Central memory CD8-positive, alpha-beta T cell (primary cell): ENCODE data around the gene HTR3D.
"Not testable (repeated sequence)": the region's sequence is repeated elsewhere in the genome, so short reads cannot be mapped to it uniquely, and the experiment has no call there.

ENCODE experiments used
- ATAC-seq: fragments of 150-1000 bp; cut with Tn5 transposase; replicated peaks from 2 replicates; pipeline ENCODE4 v1.10.0; 2022; ENCODE audit warnings: mild to moderate bottlenecking, moderate FRiP score, moderate number of reproducible peaks; ENCODE audit not compliant: poor library complexity, severe bottlenecking; ENCODE audit errors: extremely low read depth
- DNase-seq, 2 donors: peaks; one replicate each; pipeline ENCODE4 v3.0.0; 2021; ENCODE audit warnings: low spot score in 2 of 2
- H3K27ac Mint-ChIP-seq: one replicate; pipeline ENCODE4 v1.8.0; 2022; ENCODE audit warnings: low read depth, mild to moderate bottlenecking, moderate library complexity, mixed read lengths
- H3K27me3 Mint-ChIP-seq: one replicate; pipeline ENCODE4 v1.8.0; 2022; ENCODE audit warnings: mixed read lengths
- H3K36me3 Mint-ChIP-seq: one replicate; pipeline ENCODE4 v1.8.0; 2022; ENCODE audit warnings: mild to moderate bottlenecking, moderate library complexity, mixed read lengths; ENCODE audit not compliant: insufficient read depth
- H3K4me1 Mint-ChIP-seq: one replicate; pipeline ENCODE4 v1.8.0; 2022; ENCODE audit warnings: mixed read lengths
- H3K4me3 Mint-ChIP-seq: one replicate; pipeline ENCODE4 v1.8.0; 2022; ENCODE audit warnings: mild to moderate bottlenecking, moderate library complexity, mixed read lengths
- H3K9me3 Mint-ChIP-seq: one replicate; pipeline ENCODE4 v1.8.0; 2022; ENCODE audit warnings: mixed read lengths

HTR3D gene

DNA sequence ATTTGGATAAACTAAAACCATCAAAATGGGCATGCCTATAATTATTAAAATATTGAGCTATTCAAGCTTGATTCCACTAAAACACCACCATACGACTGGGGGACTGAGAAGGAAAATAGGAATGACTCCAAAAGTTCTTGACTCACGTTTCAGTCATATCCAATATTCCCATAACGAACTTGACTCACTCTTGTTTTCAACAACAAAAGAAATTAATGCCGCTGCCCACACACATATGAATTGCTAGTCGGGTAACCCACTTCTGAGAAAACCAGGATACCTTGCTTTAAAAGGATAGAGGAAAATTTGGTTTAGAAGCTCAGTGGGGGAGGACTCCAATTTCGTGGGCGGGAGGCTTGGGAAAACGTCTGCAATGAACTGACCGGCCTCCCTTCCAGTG, 26.5 kb downstream of the HTR3D start:
- Mint-ChIP-seq H3K27ac (no peak overlapping the region), H3K36me3 (peaks cover 2% of the 10 kb centered on the region), H3K9me3 (no peaks in the 10 kb centered on the region), H3K4me3 (no peak overlapping the region), H3K27me3 (peaks cover 24% of the 10 kb centered on the region), H3K4me1 (no peaks in the 10 kb centered on the region)
- DNase-seq = no peak
- ATAC-seq = no peak

GRCh38 chr3:184059424-184059823, 27.9 kb downstream of the HTR3D start:
- no peaks in the 10 kb centered on the region for H3K9me3 Mint-ChIP-seq

DNA sequence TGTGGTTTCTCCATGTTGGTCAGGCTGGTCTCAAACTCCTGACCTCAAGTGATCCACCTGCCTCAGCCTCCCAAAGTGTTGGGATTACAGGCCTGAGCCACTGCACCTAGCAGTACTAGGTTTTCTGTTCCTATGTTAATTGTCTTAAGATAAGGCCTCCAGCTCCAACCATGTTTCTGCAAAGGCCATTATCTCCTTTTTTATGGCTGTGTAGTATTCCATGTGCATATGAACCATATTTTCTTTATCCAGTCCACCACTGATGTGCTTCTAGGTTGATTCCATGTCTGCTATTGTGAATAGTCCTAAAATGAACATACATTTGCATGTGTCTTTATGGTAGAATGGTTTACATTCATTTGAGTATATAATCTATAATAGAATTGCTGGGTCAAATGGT, 31.1 kb downstream of the HTR3D start:
- no peak for DNase-seq
- no peaks in the 10 kb centered on the region for H3K4me1 Mint-ChIP-seq
- no peak overlapping the region for H3K4me3 Mint-ChIP-seq
- H3K27me3 Mint-ChIP-seq = peaks cover 24% of the 10 kb centered on the region
- ATAC-seq = no peak
- H3K9me3 Mint-ChIP-seq = no peaks in the 10 kb centered on the region
- H3K27ac Mint-ChIP-seq = no peak overlapping the region
- H3K36me3 Mint-ChIP-seq = peaks cover 2% of the 10 kb centered on the region

More at GRCh38 chr3:184059424-184059823, 27.9 kb downstream of the HTR3D start:
- no peak overlapping the region for H3K27ac Mint-ChIP-seq
- peaks cover 24% of the 10 kb centered on the region for H3K27me3 Mint-ChIP-seq
- no peak overlapping the region for H3K4me3 Mint-ChIP-seq
- no peak for DNase-seq
- no peak for ATAC-seq
- peaks cover 2% of the 10 kb centered on the region for H3K36me3 Mint-ChIP-seq
- no peaks in the 10 kb centered on the region for H3K4me1 Mint-ChIP-seq

- Mint-ChIP-seq H3K27me3 (peaks cover 24% of the 10 kb centered on the region), H3K9me3 (no peaks in the 10 kb centered on the region), H3K27ac (no peak overlapping the region), H3K36me3 (peaks cover 2% of the 10 kb centered on the region), H3K4me1 (no peaks in the 10 kb centered on the region), H3K4me3 (no peak overlapping the region)
- ATAC-seq (no peak), DNase-seq (no peak)
Observed at GRCh38 chr3:184066211-184066610, 34.7 kb downstream of the HTR3D start.

GRCh38 chr3:184067573-184068055, 36.1 kb downstream of the HTR3D start:
- DNase-seq (no peak), ATAC-seq (no peak)
- H3K4me1 Mint-ChIP-seq = no peaks in the 10 kb centered on the region
- peaks cover 28% of the 10 kb centered on the region for H3K27me3 Mint-ChIP-seq
- peaks cover 1% of the 10 kb centered on the region for H3K36me3 Mint-ChIP-seq
- no peak overlapping the region for H3K4me3 Mint-ChIP-seq
- no peak overlapping the region for H3K27ac Mint-ChIP-seq
- no peaks in the 10 kb centered on the region for H3K9me3 Mint-ChIP-seq

- no peaks in the 10 kb centered on the region for H3K4me1 Mint-ChIP-seq
- H3K9me3 Mint-ChIP-seq = no peaks in the 10 kb centered on the region
- DNase-seq (no peak), ATAC-seq (no peak)
- no peak overlapping the region for H3K4me3 Mint-ChIP-seq
- H3K27ac Mint-ChIP-seq = no peak overlapping the region
- peaks cover 28% of the 10 kb centered on the region for H3K27me3 Mint-ChIP-seq
- H3K36me3 Mint-ChIP-seq = no peaks in the 10 kb centered on the region
Observed at GRCh38 chr3:184068344-184068743, 36.8 kb downstream of the HTR3D start.

- H3K27me3 Mint-ChIP-seq = peaks cover 16% of the 10 kb centered on the region
- H3K4me3 Mint-ChIP-seq, H3K9me3 Mint-ChIP-seq, H3K4me1 Mint-ChIP-seq, H3K36me3 Mint-ChIP-seq, H3K27ac Mint-ChIP-seq, ATAC-seq, DNase-seq: not testable (repeated sequence)
Observed at GRCh38 chr3:184071142-184071541, 39.6 kb downstream of the HTR3D start.

- Mint-ChIP-seq H3K36me3 (no peaks in the 10 kb centered on the region), H3K27ac (no peak overlapping the region), H3K4me3 (no peak overlapping the region), H3K4me1 (no peaks in the 10 kb centered on the region), H3K27me3 (peaks cover 16% of the 10 kb centered on the region), H3K9me3 (no peaks in the 10 kb centered on the region)
- no peak for ATAC-seq
- no peak for DNase-seq
Observed at GRCh38 chr3:184073621-184074020, 42.1 kb downstream of the HTR3D start.

GRCh38 chr3:184075901-184076300, 44.4 kb downstream of the HTR3D start:
- H3K36me3 Mint-ChIP-seq = no peaks in the 10 kb centered on the region
- H3K27me3 Mint-ChIP-seq = peaks cover 7% of the 10 kb centered on the region
- ATAC-seq (no peak), DNase-seq (no peak)
- H3K9me3 Mint-ChIP-seq = no peaks in the 10 kb centered on the region
- no peak overlapping the region for H3K4me3 Mint-ChIP-seq
- no peak overlapping the region for H3K27ac Mint-ChIP-seq
- no peaks in the 10 kb centered on the region for H3K4me1 Mint-ChIP-seq

DNA sequence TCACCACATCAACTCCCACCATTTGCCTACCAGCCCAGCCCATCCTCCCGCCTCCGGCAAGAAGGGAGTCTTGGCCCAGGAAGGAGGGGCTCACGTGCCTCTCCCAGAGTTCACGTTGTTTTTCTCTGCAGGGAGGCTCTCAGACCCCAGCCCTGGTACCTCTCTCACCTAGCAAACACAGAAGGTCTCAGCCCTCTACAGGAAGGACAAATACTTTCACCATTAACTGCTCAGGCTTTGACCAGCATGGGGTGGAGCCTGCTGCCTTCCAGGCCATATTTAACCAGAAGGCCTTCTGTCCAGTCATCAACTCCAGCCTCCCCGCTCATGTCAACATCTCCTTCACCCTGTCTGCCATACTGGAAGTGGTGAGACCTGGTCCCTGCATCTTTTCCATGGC, 46.3 kb downstream of the HTR3D start:
- ATAC-seq = no peak

GRCh38 chr3:184078851-184079250, 47.3 kb downstream of the HTR3D start:
- no peak for DNase-seq
- H3K4me3 Mint-ChIP-seq = no peak overlapping the region
- no peak overlapping the region for H3K27ac Mint-ChIP-seq

More for the DNA sequence above, 46.3 kb downstream of the HTR3D start:
- Mint-ChIP-seq H3K27ac (no peak overlapping the region), H3K36me3 (no peaks in the 10 kb centered on the region), H3K9me3 (no peaks in the 10 kb centered on the region), H3K27me3 (no peaks in the 10 kb centered on the region), H3K4me3 (no peak overlapping the region), H3K4me1 (no peaks in the 10 kb centered on the region)
- DNase-seq = no peak

GRCh38 chr3:184081116-184081830, 49.7 kb downstream of the HTR3D start:
- Mint-ChIP-seq H3K36me3 (no peaks in the 10 kb centered on the region), H3K9me3 (peaks cover 13% of the 10 kb centered on the region), H3K4me1 (peaks cover 6% of the 10 kb centered on the region), H3K4me3 (no peak overlapping the region), H3K27me3 (no peaks in the 10 kb centered on the region), H3K27ac (no peak overlapping the region)
- no peak for DNase-seq
- no peak for ATAC-seq

More at GRCh38 chr3:184078851-184079250, 47.3 kb downstream of the HTR3D start:
- ATAC-seq = no peak
- H3K27me3 Mint-ChIP-seq = no peaks in the 10 kb centered on the region
- H3K4me1 Mint-ChIP-seq = no peaks in the 10 kb centered on the region
- no peaks in the 10 kb centered on the region for H3K9me3 Mint-ChIP-seq
- H3K36me3 Mint-ChIP-seq = no peaks in the 10 kb centered on the region

DNA sequence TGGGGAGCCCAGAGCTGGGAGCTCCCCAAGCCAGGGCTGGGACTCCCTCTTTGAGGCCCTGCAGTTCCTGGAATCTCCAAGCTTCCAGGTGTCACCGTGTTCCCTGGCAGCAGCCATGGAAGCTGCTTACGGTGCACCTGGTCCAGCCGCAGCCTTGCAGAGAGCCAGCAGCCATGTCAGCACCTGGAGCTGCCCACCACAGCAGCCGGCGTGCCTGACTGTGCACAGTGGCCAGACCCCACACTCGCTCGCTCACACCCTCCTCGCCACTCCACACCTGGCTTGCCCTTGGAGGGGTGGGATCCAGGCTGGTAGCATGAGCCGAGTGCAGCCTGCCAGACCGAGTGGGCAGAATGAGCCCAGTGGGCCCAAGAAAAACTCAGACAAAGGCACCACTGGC, 50.5 kb downstream of the HTR3D start:
- H3K27me3 Mint-ChIP-seq = no peaks in the 10 kb centered on the region
- no peak overlapping the region for H3K4me3 Mint-ChIP-seq
- no peak overlapping the region for H3K27ac Mint-ChIP-seq

More for the DNA sequence above, 50.5 kb downstream of the HTR3D start:
- Mint-ChIP-seq H3K4me1 (peaks cover 6% of the 10 kb centered on the region), H3K36me3 (no peaks in the 10 kb centered on the region), H3K9me3 (peaks cover 13% of the 10 kb centered on the region)
- ATAC-seq (no peak), DNase-seq (no peak)
